H9 (cell line): ENCODE results near the gene ADAMTS13. TPM values are rescaled to one million over a fixed set of nuclear protein-coding genes. Genes with fewer than 3 reads are reported as not detected.

Source experiments
- DNase-seq: peaks from one replicate; pipeline ENCODE4 v3.0.0-alpha.2; 2017
- H2AFZ ChIP-seq: one replicate; pipeline ENCODE4 v1.6.1; 2013; ENCODE audit warnings: mild to moderate bottlenecking, low read length, control low read depth, moderate library complexity
- H2AK5ac ChIP-seq: 2 replicates; pipeline ENCODE4 v1.6.1; 2013; ENCODE audit warnings: low read length, control low read depth, mixed read lengths; ENCODE audit not compliant: insufficient read length
- H2BK120ac ChIP-seq: one replicate; pipeline ENCODE4 v1.6.1; 2013; ENCODE audit warnings: low read depth, mild to moderate bottlenecking, low read length, control low read depth, inconsistent platforms; ENCODE audit not compliant: poor library complexity, severe bottlenecking
- H2BK12ac ChIP-seq: 2 replicates; pipeline ENCODE4 v1.6.1; 2013; ENCODE audit warnings: low read length, control low read depth, mixed read lengths, low read depth; ENCODE audit not compliant: insufficient read length
- H2BK15ac ChIP-seq: 2 replicates; pipeline ENCODE4 v1.6.1; 2013; ENCODE audit warnings: low read depth, low read length, control low read depth
- H2BK20ac ChIP-seq: one replicate; pipeline ENCODE4 v1.6.1; 2013; ENCODE audit warnings: low read depth, mild to moderate bottlenecking, low read length, control low read depth, inconsistent platforms; ENCODE audit not compliant: poor library complexity, severe bottlenecking
- H2BK5ac ChIP-seq: 2 replicates; pipeline ENCODE4 v1.6.1; 2013; ENCODE audit warnings: low read length, control low read depth, mixed read lengths; ENCODE audit not compliant: insufficient read length
- H3K14ac ChIP-seq: 2 replicates; pipeline ENCODE4 v1.6.1; 2013; ENCODE audit warnings: low read length, control low read depth; ENCODE audit not compliant: insufficient read depth
- H3K18ac ChIP-seq: 2 replicates; pipeline ENCODE4 v1.6.1; 2013; ENCODE audit warnings: low read depth, mild to moderate bottlenecking, mixed read lengths, low read length, control low read depth; ENCODE audit not compliant: insufficient read length
- H3K23ac ChIP-seq: 2 replicates; pipeline ENCODE4 v1.6.1; 2013; ENCODE audit warnings: low read length, control low read depth, mixed read lengths, low read depth; ENCODE audit not compliant: insufficient read length
- H3K23me2 ChIP-seq: 2 replicates; pipeline ENCODE4 v1.6.1; 2013; ENCODE audit warnings: low read depth, mild to moderate bottlenecking, mixed read lengths, low read length, control low read depth; ENCODE audit not compliant: insufficient read length, poor library complexity, severe bottlenecking
- H3K27ac ChIP-seq: 2 replicates; pipeline ENCODE4 v1.5.1; 2013; ENCODE audit warnings: low read length, control low read depth, mixed read lengths, low read depth; ENCODE audit not compliant: insufficient read length
- H3K27me3 ChIP-seq: 2 replicates; pipeline ENCODE4 v1.6.1; 2013; ENCODE audit warnings: low read length, control low read depth, inconsistent platforms; ENCODE audit not compliant: insufficient read depth
- H3K4ac ChIP-seq: 2 replicates; pipeline ENCODE4 v1.6.1; 2013; ENCODE audit warnings: low read depth, mild to moderate bottlenecking, control low read depth, inconsistent platforms, low read length, moderate library complexity
- H3K4me1 ChIP-seq: 2 replicates; pipeline ENCODE4 v1.6.1; 2013; ENCODE audit warnings: low read length, control low read depth, inconsistent platforms; ENCODE audit not compliant: insufficient read depth
- H3K4me2 ChIP-seq: 2 replicates; pipeline ENCODE4 v1.6.1; 2013; ENCODE audit warnings: low read length, control low read depth, mixed read lengths; ENCODE audit not compliant: insufficient read length, insufficient read depth
- H3K56ac ChIP-seq: 2 replicates; pipeline ENCODE4 v1.6.1; 2013; ENCODE audit warnings: low read depth, mild to moderate bottlenecking, mixed read lengths, low read length, control low read depth; ENCODE audit not compliant: insufficient read length
- H3K79me1 ChIP-seq: 2 replicates; pipeline ENCODE4 v1.6.1; 2013; ENCODE audit warnings: low read depth, mild to moderate bottlenecking, moderate library complexity, low read length, control low read depth, inconsistent platforms; ENCODE audit not compliant: insufficient read depth, poor library complexity, severe bottlenecking
- H3K79me2 ChIP-seq: 2 replicates; pipeline ENCODE4 v1.6.1; 2013; ENCODE audit warnings: low read length, control low read depth, inconsistent platforms; ENCODE audit not compliant: insufficient read depth
- H3K9ac ChIP-seq: 2 replicates; pipeline ENCODE4 v1.6.1; 2013; ENCODE audit warnings: low read length, control low read depth, mixed read lengths; ENCODE audit not compliant: insufficient read length; ENCODE audit errors: extremely low read depth
- H3K9me3 ChIP-seq: one replicate; pipeline ENCODE4 v1.6.1; 2013; ENCODE audit warnings: low read depth, low read length, inconsistent platforms; ENCODE audit not compliant: control insufficient read depth
- H3T11ph ChIP-seq: one replicate; pipeline ENCODE4 v1.6.1; 2013; ENCODE audit warnings: mild to moderate bottlenecking, low read length, control low read depth, inconsistent platforms
- H4K20me1 ChIP-seq: one replicate; pipeline ENCODE4 v1.6.1; 2013; ENCODE audit not compliant: control insufficient read depth, insufficient read length, insufficient read depth
- H4K5ac ChIP-seq: 2 replicates; pipeline ENCODE4 v1.6.1; 2013; ENCODE audit warnings: low read depth, mild to moderate bottlenecking, mixed read lengths, low read length, control low read depth; ENCODE audit not compliant: insufficient read length
- H4K8ac ChIP-seq: replicated peaks from 2 replicates; pipeline ENCODE4 v1.6.1; 2013; ENCODE audit warnings: low read length, control low read depth, mixed read lengths, low read depth; ENCODE audit not compliant: insufficient read length
- H4K91ac ChIP-seq: 2 replicates; pipeline ENCODE4 v1.6.1; 2013; ENCODE audit warnings: low read depth, mild to moderate bottlenecking, moderate library complexity, mixed read lengths, low read length, control low read depth; ENCODE audit not compliant: insufficient read length
- H3K27ac Mint-ChIP-seq, 3 experiments: 2 replicates in 2 of 3; 3 replicates in 1 of 3; pipeline ENCODE4 v1.8.0; 2020 to 2021; ENCODE audit warnings: mixed read lengths in 3 of 3, mild to moderate bottlenecking in 1 of 3, moderate library complexity in 1 of 3
- H3K27me3 Mint-ChIP-seq: 2 replicates; pipeline ENCODE4 v1.8.0; 2021; ENCODE audit warnings: low read depth, mild to moderate bottlenecking, moderate library complexity, mixed read lengths
- H3K36me3 Mint-ChIP-seq, 3 experiments: 2 replicates in 2 of 3; 3 replicates in 1 of 3; pipeline ENCODE4 v1.8.0; 2020 to 2021; ENCODE audit warnings: low read depth in 3 of 3, mixed read lengths in 3 of 3; ENCODE audit not compliant: insufficient read depth in 1 of 3
- H3K4me1 Mint-ChIP-seq, 2 experiments: 2 replicates each; pipeline ENCODE4 v1.8.0; 2020; ENCODE audit warnings: mixed read lengths in 2 of 2
- H3K4me3 Mint-ChIP-seq, 2 experiments: 2 replicates in 1 of 2; 3 replicates in 1 of 2; pipeline ENCODE4 v1.8.0; 2020 to 2021; ENCODE audit warnings: mild to moderate bottlenecking in 2 of 2, mixed read lengths in 2 of 2, moderate library complexity in 1 of 2
- H3K9me3 Mint-ChIP-seq, 2 experiments: 2 replicates in 1 of 2; 3 replicates in 1 of 2; pipeline ENCODE4 v1.8.0; 2020; ENCODE audit warnings: mild to moderate bottlenecking in 2 of 2, mixed read lengths in 2 of 2, moderate library complexity in 1 of 2
- CTCF ChIP-seq: fragments of 200-600 bp; sonication (generic); conservative IDR thresholded peaks from 3 replicates; pipeline ENCODE4 v1.8.0; 2021; ENCODE audit warnings: antibody characterized with exemption, mild to moderate bottlenecking
- WGBS: extraction: QIAGEN DNeasy Blood & Tissue Kit; methylation state at CpG from one replicate; pipeline ENCODE4 v1.1.7; 2013; ENCODE audit warnings: missing lambda C conversion rate, low lambda C conversion rate, mixed read lengths; ENCODE audit not compliant: insufficient read length; ENCODE audit errors: extremely low coverage; 5-methylcytosine and 5-hydroxymethylcytosine counted together
- total RNA-seq: library from RNA; stranded (reverse); gene quantifications from 2 replicates; pipeline ENCODE4 v1.2.1, GENCODE V29; 2021

ADAMTS13 gene
- total RNA-seq, 1 experiment from 2014 or later: 8.8 TPM

- H3K23ac ChIP-seq: no peak overlapping the region
- no peak overlapping the region for H2BK15ac ChIP-seq
- no peak overlapping the region for H3K27ac ChIP-seq
- no CpG with 5 or more reads among the region's 35 CpGs for WGBS
- H4K8ac ChIP-seq: no peak overlapping the region
- no peak overlapping the region for H2BK20ac ChIP-seq
- no peak overlapping the region for H3K18ac ChIP-seq
- H2AFZ ChIP-seq: no peak overlapping the region
- H4K91ac ChIP-seq: no peak overlapping the region
- H3K4me2 ChIP-seq: no peak overlapping the region
- no peaks in the 10 kb centered on the region for H3K79me2 ChIP-seq
- H3K4me1 Mint-ChIP-seq: no peaks in the 10 kb centered on the region
- no peak overlapping the region; a peak in 1 of 7 replicates for H3K27ac Mint-ChIP-seq
- no peak overlapping the region for H3K4ac ChIP-seq
- TF ChIP-seq CTCF: no peak
- peaks cover 13% of the 10 kb centered on the region in 2 experiments for H3K9me3 Mint-ChIP-seq
- no peak overlapping the region for H2AK5ac ChIP-seq
- H2BK5ac ChIP-seq: no peak overlapping the region
- H2BK120ac ChIP-seq: no peak overlapping the region
- DNase-seq: no peak
- no peak overlapping the region for H3K56ac ChIP-seq
- peaks cover 16% of the 10 kb centered on the region for H3K27me3 Mint-ChIP-seq
- H2BK12ac ChIP-seq: no peak overlapping the region
- H3K36me3 Mint-ChIP-seq: peaks cover 0 to 10% (median 4%) of the 10 kb centered on the region in 3 experiments; a peak in 3 of 7 replicates
- H3K27me3 ChIP-seq: no peaks in the 10 kb centered on the region
- H3K4me1 ChIP-seq: no peaks in the 10 kb centered on the region
- no peak overlapping the region; the same call in 1 of the 2 replicates for H3K14ac ChIP-seq
- H4K5ac ChIP-seq: no peak overlapping the region
- H3K23me2 ChIP-seq: no peaks in the 10 kb centered on the region
- no peak overlapping the region for H3K9ac ChIP-seq
- H3T11ph ChIP-seq: no peak overlapping the region
- no peaks in the 10 kb centered on the region for H4K20me1 ChIP-seq
- no peak overlapping the region for H3K4me3 Mint-ChIP-seq
- no peaks in the 10 kb centered on the region for H3K9me3 ChIP-seq
- no peaks in the 10 kb centered on the region for H3K79me1 ChIP-seq
These were observed 75.0 kb downstream of the ADAMTS13 start for GRCh38 chr9:133496861-133497842.
